GM12878 (cell line): ENCODE measurements around the gene NIP7. TPM values are rescaled to one million over a fixed set of nuclear protein-coding genes. Genes with fewer than 3 reads are reported as not detected.

ENCODE experiments used
- ATAC-seq: fragments of 200-7000 bp; cut with Tn5 transposase; 3 replicates; pipeline ENCODE4 v1.9.1; 2020; ENCODE audit warnings: mild to moderate bottlenecking, moderate library complexity
- BruUV-seq: library from RNA; stranded (reverse); fragments of 400-500 nt; replicated peaks from 2 replicates; lab custom pipeline; 2021; lab: Mats Ljungman, UMichigan
- CTCF ChIA-PET: fragments of 300-600 bp; sonication (Branson Sonifier 250); formaldehyde crosslinking; extraction: SDS; loops from one replicate; lab custom pipeline; 2021; ENCODE audit warnings: inconsistent platforms; lab: Yijun Ruan, JAX
- POLR2A ChIA-PET: fragments of 350-600 bp; formaldehyde crosslinking; extraction: SDS; loops from one replicate; lab custom pipeline; 2021; ENCODE audit warnings: inconsistent platforms; lab: Charles Lee
- RAD21 ChIA-PET: fragments of 300-600 bp; sonication (Branson Sonifier 250); formaldehyde crosslinking; loops from one replicate; lab custom pipeline; 2023; ENCODE audit warnings: antibody characterized with exemption; ENCODE audit not compliant: unreplicated experiment; lab: Charles Lee
- SMC1A ChIA-PET: fragments of 300-600 bp; sonication (Branson Sonifier 250); formaldehyde crosslinking; loops from one replicate; lab custom pipeline; 2023; ENCODE audit not compliant: unreplicated experiment, uncharacterized antibody; lab: Charles Lee
- DNase-seq: peaks from one replicate; pipeline ENCODE4 v3.0.0-alpha.2; 2011; ENCODE audit warnings: low read depth, low spot score
- FAIRE-seq: peaks from 3 replicates; lab custom pipeline; 2011; peaks lifted over from hg19 to GRCh38; lab: Jason Lieb, UNC
- H2AFZ ChIP-seq: 2 replicates; pipeline ENCODE4 v1.6.0; 2011; ENCODE audit warnings: low read depth, low read length, control low read depth; ENCODE audit not compliant: control insufficient read depth
- H3K27ac ChIP-seq: 2 replicates; pipeline ENCODE4 v1.5.1; 2011; ENCODE audit warnings: control low read depth; ENCODE audit not compliant: control insufficient read depth, insufficient read depth
- H3K27me3 ChIP-seq, 2 experiments: replicated peaks in 1 of 2; 2 replicates each; pipeline versions ENCODE4 v1.6.0 to v1.6.1; 2011; ENCODE audit warnings: low read length in 1 of 2; ENCODE audit not compliant: control insufficient read depth in 2 of 2, insufficient read depth in 2 of 2
- H3K36me3 ChIP-seq, 2 experiments: 2 replicates each; pipeline ENCODE4 v1.5.1; 2011; ENCODE audit warnings: low read length in 1 of 2; ENCODE audit not compliant: control insufficient read depth in 2 of 2, insufficient read depth in 2 of 2
- H3K4me1 ChIP-seq: 2 replicates; pipeline ENCODE4 v1.6.1; 2011; ENCODE audit warnings: mild to moderate bottlenecking, low read length, moderate library complexity, mixed read lengths; ENCODE audit not compliant: control insufficient read depth, insufficient read depth
- H3K4me2 ChIP-seq: 2 replicates; pipeline ENCODE4 v1.6.0; 2011; ENCODE audit warnings: control low read depth; ENCODE audit not compliant: control insufficient read depth, insufficient read depth
- H3K4me3 ChIP-seq: fragments of 200-600 bp; sonication (generic); 2 replicates; pipeline ENCODE4 v1.5.1; 2016
- H3K79me2 ChIP-seq: 2 replicates; pipeline ENCODE4 v1.6.0; 2011; ENCODE audit warnings: low read length; ENCODE audit not compliant: control insufficient read depth, insufficient read depth
- H3K9ac ChIP-seq: 2 replicates; pipeline ENCODE4 v1.8.0; 2011; ENCODE audit warnings: low read length, control low read depth, mixed read lengths; ENCODE audit not compliant: control insufficient read depth, insufficient read depth
- H3K9me3 ChIP-seq: replicated peaks from 3 replicates; pipeline ENCODE4 v1.5.1; 2011; ENCODE audit warnings: mild to moderate bottlenecking, low read length; ENCODE audit not compliant: control insufficient read depth, insufficient read depth
- H4K20me1 ChIP-seq: 2 replicates; pipeline ENCODE4 v1.6.0; 2011; ENCODE audit not compliant: control insufficient read depth, insufficient read depth
- ASH2L ChIP-seq: fragments of 300-600, 200-600 bp; sonication (generic); IDR thresholded peaks from 2 replicates; pipeline ENCODE4 v1.6.1; 2017; ENCODE audit warnings: low read depth, mild to moderate bottlenecking, borderline replicate concordance
- BHLHE40 ChIP-seq, 2 experiments: fragments of 450-650 bp in 1 of 2; IDR thresholded peaks; 2 replicates each; pipeline ENCODE4 v1.6.1; 2011 to 2017; ENCODE audit warnings: low read depth in 2 of 2, borderline replicate concordance in 1 of 2, improper control_type of control experiment in 1 of 2, low read length in 1 of 2, mild to moderate bottlenecking in 1 of 2
- BMI1 ChIP-seq: fragments of 450-650 bp; IDR thresholded peaks from 2 replicates; pipeline ENCODE4 v1.6.1; 2016; ENCODE audit warnings: mild to moderate bottlenecking, moderate library complexity, borderline replicate concordance
- E2F8 ChIP-seq: fragments of 450-650 bp; IDR thresholded peaks from 2 replicates; pipeline ENCODE4 v1.6.1; 2018; ENCODE audit warnings: mild to moderate bottlenecking, low read depth, moderate library complexity; ENCODE audit not compliant: partially characterized antibody
- EGR1 ChIP-seq, 2 experiments: IDR thresholded peaks; 1 replicate in 1 of 2; 2 replicates in 1 of 2; pipeline ENCODE4 v1.6.1; 2011 to 2012; ENCODE audit warnings: low read depth in 2 of 2, low read length in 2 of 2, borderline replicate concordance in 1 of 2, mild to moderate bottlenecking in 1 of 2, moderate library complexity in 1 of 2
- EZH2 ChIP-seq: IDR thresholded peaks from 2 replicates; pipeline ENCODE4 v1.6.1; 2012; ENCODE audit warnings: low read depth, mild to moderate bottlenecking, control low read depth, inconsistent platforms, low read length, borderline replicate concordance; ENCODE audit not compliant: control insufficient read depth
- FOXM1 ChIP-seq: IDR thresholded peaks from 2 replicates; pipeline ENCODE4 v1.6.1; 2012; ENCODE audit warnings: low read depth, mild to moderate bottlenecking, inconsistent platforms, low read length, moderate library complexity
- MTA2 ChIP-seq: fragments of 450-650 bp; IDR thresholded peaks from 2 replicates; pipeline ENCODE4 v1.6.1; 2016; ENCODE audit warnings: low read depth, mild to moderate bottlenecking, moderate library complexity
- NR2C1 ChIP-seq: fragments of 450-650 bp; IDR thresholded peaks from 2 replicates; pipeline ENCODE4 v1.6.1; 2017; ENCODE audit warnings: antibody characterized with exemption, mild to moderate bottlenecking, moderate library complexity
- NR2C2 ChIP-seq: IDR thresholded peaks from 2 replicates; pipeline ENCODE4 v1.6.1; 2011; ENCODE audit warnings: borderline replicate concordance, low read depth; ENCODE audit not compliant: control insufficient read depth, insufficient read length
- PBX3 ChIP-seq: IDR thresholded peaks from 2 replicates; pipeline ENCODE4 v1.6.1; 2011; ENCODE audit warnings: mild to moderate bottlenecking, low read depth, low read length, moderate library complexity; ENCODE audit not compliant: insufficient replicate concordance
- PML ChIP-seq: IDR thresholded peaks from 2 replicates; pipeline ENCODE4 v1.6.1; 2012; ENCODE audit warnings: low read length, inconsistent platforms
- TCF7 ChIP-seq: IDR thresholded peaks from 2 replicates; pipeline ENCODE4 v1.6.1; 2014; ENCODE audit warnings: antibody characterized with exemption, borderline replicate concordance
- ZNF622 ChIP-seq: fragments of 450-650 bp; IDR thresholded peaks from 2 replicates; pipeline ENCODE4 v1.6.1; 2017; ENCODE audit warnings: mild to moderate bottlenecking, inconsistent platforms
- WGBS: methylation state at CpG from one replicate; pipeline ENCODE4 v1.1.6; 2016; ENCODE audit warnings: low lambda C conversion rate; ENCODE audit not compliant: insufficient replicate concordance, insufficient coverage; ENCODE audit errors: missing lambda C conversion rate; 5-methylcytosine and 5-hydroxymethylcytosine counted together
- in situ Hi-C: fragments of 300-500 bp; cut with MboI; formaldehyde crosslinking; loops from 9 replicates; pipeline ENCODE4 v1.14.3; 2018; ENCODE audit warnings: mixed read lengths
- intact Hi-C: fragments of 100-400 bp; cut with micrococcal nuclease; formaldehyde crosslinking; loops from one replicate; pipeline ENCODE4 v1.14.2; 2022; ENCODE audit not compliant: unreplicated experiment
- polyA plus RNA-seq, 11 experiments: library from polyadenylated mRNA; depleted of rRNA in 4 of 11; unstranded in 6 of 11; stranded (reverse) in 5 of 11; fragments of >200 nt; fragmentation: Nextera tagmentation in 4 of 11; fragmentation: Illumina TruSeq in 1 of 11; extraction: Ambion mirVana in 4 of 11; extraction: Trizol in 1 of 11; gene quantifications; 1 replicate in 1 of 11; 2 replicates in 10 of 11; pipeline versions ENCODE4 v1.2.1 to v1.2.3, GENCODE V29; 2011 to 2016; ENCODE audit warnings: inconsistent platforms in 2 of 11, missing spikeins in 2 of 11, low read depth in 1 of 11
- total RNA-seq, 4 experiments: library from RNA; depleted of rRNA in 3 of 4; stranded (reverse); fragments of >200 nt in 3 of 4; fragmentation: Illumina TruSeq in 1 of 4; extraction: Trizol in 1 of 4; gene quantifications; 2 replicates each; pipeline versions ENCODE4 v1.2.1 to v1.2.3, GENCODE V29; 2013 to 2021

NIP7 gene
- total and polyA plus RNA-seq, 10 of the 15 experiments (the other 5 are each of a cell fraction or from before 2014, with no cell fraction given): 18.8 to 62.9 (median 56.7) TPM

GRCh38 chr16:69320740-69321073 is 18.9 kb upstream of the NIP7 start:
- 94% methylated on average over 13 of the region's 13 CpGs for WGBS
- no peaks in the 10 kb centered on the region; the same call in 1 of the 2 replicates for H3K4me1 ChIP-seq
- POLR2A ChIA-PET: no interaction called here
- RAD21 ChIA-PET: no interaction called here
- no peak overlapping the region for H3K9ac ChIP-seq
- in situ Hi-C loops: no loop called here
- intact Hi-C loops: no loop called here
- no peak for ATAC-seq
- H3K27ac ChIP-seq: no peak overlapping the region
- H3K27me3 ChIP-seq: no peaks in the 10 kb centered on the region
- no peak overlapping the region for H3K4me3 ChIP-seq
- no peak overlapping the region for H3K4me2 ChIP-seq
- H3K36me3 ChIP-seq: peaks cover 29 to 52% of the 10 kb centered on the region in 2 experiments
- H3K79me2 ChIP-seq: peaks cover 14% of the 10 kb centered on the region
- CTCF ChIA-PET: no interaction called here
- no peaks in the 10 kb centered on the region for H4K20me1 ChIP-seq
- DNase-seq: no peak
- SMC1A ChIA-PET: no interaction called here
- FAIRE-seq: no peak
- H3K9me3 ChIP-seq: no peaks in the 10 kb centered on the region
- no peak overlapping the region for H2AFZ ChIP-seq
- BruUV-seq: no TSS peak
- no peak for TF ChIP-seq PML
- TF ChIP-seq ASH2L: no peak
- TF ChIP-seq E2F8: no peak
- TF ChIP-seq NR2C1: no peak
- TF ChIP-seq BMI1: no peak
- no peak for TF ChIP-seq TCF7
- TF ChIP-seq EGR1 (IDR thresholded peaks at IDR 0.05; ENCODE audit: borderline replicate concordance in 1 of 2, low read depth in 2 of 2, low read length in 2 of 2): no peak
- no peak for TF ChIP-seq EZH2
- TF ChIP-seq MTA2: no peak
- TF ChIP-seq BHLHE40 (IDR thresholded peaks at IDR 0.05; ENCODE audit: borderline replicate concordance in 1 of 2, low read depth in 2 of 2, low read length in 1 of 2): no peak
- TF ChIP-seq NR2C2: no peak
- TF ChIP-seq FOXM1: no peak
- TF ChIP-seq PBX3: no peak
- no peak for TF ChIP-seq ZNF622
